CD4-positive, alpha-beta T cell treated with Interleukin-1 beta for 1 hour (primary cell): Measurements from ENCODE around the gene ITGB6.
"Not testable (repeated sequence)": the region's sequence is repeated elsewhere in the genome, so short reads cannot be mapped to it uniquely, and the experiment has no call there.

ENCODE experiments used
- DNase-seq, 2 donors: peaks; one replicate each; pipeline ENCODE4 v3.0.0-alpha.2; 2020 to 2022

ITGB6 gene

DNA sequence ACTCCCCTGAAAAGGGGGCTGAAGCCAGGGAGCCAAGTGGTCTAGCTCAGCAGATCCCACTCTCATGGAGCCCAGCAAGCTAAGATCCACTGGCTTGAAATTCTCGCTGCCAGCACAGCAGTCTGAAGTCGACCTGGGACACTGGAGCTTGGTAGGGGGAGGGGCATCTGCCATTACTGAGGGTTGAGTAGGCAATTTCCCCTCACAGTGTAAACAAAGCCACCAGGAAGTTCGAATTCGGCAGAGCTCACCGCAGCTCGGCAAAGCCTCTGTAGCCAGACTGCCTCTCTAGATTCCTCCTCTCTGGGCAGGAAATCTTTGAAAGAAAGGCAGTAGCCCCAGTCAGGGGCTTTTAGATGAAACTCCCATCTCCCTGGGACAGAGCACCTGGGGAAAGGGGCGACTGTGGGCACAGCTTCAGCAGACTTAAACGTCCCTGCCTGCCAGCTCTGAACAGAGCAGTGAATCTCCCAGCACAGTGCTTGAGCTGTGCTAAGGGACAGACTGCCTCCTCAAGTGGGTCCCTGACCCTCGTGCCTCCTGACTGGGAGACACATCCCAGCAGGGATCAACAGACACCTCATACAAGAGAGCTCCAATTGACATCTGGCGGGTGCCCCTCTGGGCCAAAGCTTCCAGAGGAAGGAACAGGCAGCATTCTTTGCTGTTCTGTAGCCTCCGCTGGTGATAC lies 18.8 kb downstream of the ITGB6 start:
- peak; percentile 13 to 52 for DNase-seq

DNA sequence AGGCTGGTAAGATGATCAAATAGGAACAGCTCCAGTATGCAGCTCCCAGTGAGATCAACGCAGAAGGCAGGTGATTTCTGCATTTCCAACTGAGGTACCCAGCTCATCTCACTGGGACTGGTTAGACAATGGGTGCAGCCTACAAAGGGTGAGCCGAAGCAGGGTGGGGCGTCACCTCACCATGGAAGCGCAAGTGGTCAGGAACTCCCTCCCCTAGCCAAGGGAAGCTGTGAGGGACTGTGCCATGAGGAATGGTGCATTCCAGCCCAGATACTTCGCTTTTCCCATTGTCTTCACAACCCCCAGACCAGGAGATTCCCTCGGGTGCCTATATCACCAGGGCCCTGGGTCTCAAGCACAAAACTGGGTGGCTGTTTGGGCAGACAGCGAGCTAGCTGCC lies 19.4 kb downstream of the ITGB6 start:
- not testable (repeated sequence) for DNase-seq

DNA sequence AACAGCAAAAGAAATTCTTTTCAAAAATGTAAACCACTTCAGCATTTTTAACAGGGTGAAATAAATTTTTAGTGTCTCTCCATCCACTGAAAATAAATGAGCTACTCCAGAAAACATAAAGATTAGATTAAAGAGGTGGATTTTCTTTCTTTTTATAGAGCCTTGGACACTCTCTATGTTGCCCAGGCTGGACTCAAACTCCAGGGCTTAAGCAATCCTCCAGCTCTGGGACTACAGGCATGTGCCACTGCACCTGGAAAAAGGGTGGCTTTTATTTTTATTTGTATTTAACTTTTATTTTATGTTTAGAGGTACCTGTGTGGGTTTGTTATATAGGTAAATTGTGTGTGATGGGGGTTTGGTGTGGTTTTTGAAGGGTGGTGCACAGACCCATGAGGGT lies 19.9 kb downstream of the ITGB6 start:
- DNase-seq: no peak

DNA sequence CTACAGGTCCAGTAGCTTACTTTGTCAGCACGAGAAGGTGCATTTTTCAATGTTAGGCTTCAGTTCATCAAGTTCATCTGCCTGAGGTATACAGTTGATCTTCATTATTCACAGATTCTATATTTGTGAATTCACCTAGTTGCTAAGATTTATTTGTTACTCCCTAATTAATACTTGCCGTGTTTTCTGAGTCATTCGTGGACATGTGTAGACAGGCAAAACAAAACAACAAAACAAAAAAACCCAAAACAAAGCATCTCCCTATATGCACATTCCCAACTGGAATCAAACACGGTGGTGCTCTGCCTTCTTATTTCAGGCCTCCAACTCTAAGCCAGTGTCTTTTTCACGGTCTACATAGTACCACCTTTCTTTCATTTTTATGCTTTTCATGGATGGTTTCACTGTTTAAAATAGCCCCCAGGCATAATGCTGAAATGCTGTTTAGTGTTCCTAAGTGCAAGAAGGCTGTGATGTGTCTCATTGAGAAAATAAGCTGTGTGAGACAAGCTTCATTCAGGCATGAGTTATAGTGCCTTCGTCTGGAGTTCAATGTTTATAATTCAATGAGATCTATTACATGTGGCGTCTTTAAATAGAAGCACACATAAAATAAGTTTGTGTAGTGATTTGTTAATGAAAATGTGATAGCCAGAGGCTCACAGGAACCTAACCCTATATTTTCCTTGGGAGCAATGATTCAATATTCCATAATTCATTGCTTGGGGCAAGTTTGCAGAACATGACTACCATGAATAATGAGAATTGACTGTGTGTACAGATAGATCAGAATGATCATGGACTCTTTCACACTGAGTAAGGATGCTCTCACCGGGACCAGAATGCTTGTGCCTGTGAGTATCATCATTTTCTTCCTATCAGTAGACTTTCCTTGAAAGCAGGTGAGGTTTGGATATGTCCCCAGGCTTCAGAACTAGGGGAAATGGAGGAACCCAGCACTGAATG lies 24.6 kb downstream of the ITGB6 start:
- no peak for DNase-seq

DNA sequence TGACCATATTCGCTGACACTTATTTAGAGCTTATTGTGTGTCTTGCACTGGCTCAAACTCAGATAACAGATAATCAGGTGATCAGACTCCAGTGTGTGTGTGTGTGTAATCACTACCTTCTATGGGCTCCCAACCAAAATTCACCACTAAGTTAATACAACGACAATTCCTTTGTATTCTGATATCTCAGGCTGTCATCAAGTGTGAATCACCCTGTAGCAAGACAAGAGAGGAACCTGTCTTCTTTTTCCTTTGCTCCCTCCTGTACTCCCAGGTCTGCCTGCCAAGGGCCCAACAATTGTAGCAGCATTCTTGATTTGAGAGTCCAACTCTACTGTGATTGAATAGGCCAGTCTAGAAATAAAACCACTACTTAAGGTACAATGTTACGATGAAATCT lies 25.8 kb downstream of the ITGB6 start:
- no peak for DNase-seq

DNA sequence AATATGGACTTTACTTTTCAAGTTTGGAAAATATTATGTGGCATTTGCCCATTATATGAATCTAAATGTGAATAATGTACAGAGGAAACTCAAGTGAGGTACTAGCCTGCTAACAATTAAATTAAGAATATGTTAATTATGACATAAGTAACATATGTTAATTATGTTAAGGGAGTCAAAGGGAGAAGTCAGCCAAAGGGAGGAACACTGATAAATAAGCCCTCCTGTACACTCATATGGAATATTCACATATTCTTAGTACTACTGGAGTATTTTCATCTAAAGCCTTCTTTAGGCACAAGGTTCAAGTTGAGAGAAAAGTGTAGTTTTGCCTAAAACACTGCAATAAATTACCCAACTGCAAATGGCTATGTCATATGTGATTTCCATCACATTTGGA lies 30.1 kb downstream of the ITGB6 start:
- no peak for DNase-seq

DNA sequence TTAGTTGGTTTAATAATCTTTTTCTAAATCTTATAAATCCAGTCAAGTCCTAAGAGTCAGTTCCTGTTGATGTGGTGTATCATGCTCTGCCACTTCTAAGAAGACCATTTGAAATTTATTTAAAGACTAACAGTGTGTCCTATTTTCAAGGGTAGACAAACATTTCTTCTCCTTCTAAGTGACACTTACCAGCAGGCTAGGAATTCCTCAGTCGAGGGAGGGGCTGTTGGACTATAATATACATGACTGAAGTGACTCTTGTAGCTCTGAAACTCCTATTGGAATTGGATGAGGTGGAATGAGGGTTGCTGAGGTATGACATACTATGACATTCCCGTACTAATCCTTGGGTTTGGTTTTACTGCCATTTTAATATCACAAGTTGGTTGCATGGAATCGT lies 30.6 kb downstream of the ITGB6 start:
- DNase-seq: no peak

DNA sequence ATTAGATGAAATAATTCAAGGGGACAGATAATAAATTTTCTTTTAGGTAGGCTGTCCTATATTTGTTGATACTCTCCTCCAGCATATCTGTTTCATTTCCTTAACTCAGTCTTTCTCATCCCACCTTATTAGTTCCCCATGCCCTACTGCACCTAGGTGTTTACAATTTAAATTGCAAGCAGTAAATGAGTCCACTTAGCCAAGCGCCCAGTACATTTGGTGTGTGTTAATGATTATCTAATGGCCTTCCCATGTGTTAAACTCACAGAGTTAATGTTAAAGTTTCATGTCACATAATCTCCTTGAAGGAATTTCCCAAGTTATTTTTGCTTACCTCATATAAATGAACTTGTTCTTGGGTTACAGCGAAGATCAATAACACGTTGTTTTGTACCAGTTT lies 31.2 kb downstream of the ITGB6 start:
- no peak for DNase-seq

DNA sequence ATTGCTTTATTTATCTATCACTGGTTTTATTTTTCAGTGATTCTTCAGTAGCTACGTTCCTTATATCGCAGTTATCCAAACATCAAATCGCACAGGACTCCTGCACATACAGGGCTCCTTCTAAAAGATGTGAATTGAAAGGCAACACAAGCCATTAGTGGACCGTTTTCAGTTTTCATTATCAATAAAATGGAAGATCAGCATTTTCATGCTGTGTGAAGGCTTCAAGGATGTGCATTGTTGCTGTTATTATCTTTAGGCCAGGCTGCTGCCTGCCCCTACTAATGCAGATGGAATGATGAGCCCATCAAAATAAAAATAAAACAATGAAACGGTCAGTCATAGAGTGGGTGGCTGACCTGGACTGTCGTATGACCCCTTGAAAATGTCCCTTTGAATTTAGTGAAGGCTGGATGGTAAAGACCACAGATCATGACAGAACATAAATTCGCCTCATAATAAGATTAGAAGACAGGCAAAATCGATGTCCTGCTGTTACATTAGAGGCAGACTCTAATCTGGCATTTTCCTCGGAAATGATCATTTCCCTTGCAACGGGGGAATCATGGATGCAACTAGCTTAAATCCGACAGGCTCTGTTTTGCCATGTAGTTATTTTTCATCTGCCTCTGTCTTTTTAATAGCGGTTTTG lies 32.9 kb downstream of the ITGB6 start:
- no peak for DNase-seq

DNA sequence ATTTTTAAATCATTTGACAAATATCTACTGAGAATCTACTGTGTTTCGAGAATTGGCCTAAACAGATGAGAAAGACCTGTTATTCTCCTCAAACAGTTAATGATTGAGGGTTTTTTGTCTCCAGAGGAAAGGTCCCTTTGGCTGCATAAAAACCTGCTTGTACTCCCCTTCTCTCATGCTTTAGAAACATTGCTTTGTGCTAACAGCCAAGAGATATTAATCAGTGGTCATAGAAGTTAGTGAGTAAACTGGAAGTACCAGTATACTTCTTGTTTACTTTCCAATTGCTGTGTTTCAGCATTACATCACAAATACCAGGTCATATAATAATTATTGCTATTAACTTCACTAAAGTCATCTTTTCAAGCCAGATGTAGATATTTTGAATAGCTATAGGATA lies 34.1 kb downstream of the ITGB6 start:
- no peak for DNase-seq

DNA sequence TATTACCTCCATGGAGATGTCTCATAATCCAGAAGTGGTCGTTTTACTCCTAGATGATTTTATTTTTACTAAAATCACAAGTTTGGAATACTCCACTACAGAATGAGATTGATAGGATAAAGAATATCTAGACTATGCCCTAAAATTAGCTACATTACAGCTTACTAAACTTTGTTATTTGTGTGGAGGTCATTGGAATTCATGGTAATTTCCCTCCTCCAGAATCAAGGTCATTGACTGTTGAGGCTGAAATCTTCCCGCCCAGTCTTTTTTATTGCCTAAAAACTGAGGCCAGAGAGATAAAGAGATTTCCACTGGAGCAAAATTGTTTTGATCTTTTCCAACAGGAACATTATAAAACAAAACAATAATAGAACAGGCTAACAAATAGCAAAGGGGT lies 35.0 kb downstream of the ITGB6 start:
- DNase-seq: no peak

DNA sequence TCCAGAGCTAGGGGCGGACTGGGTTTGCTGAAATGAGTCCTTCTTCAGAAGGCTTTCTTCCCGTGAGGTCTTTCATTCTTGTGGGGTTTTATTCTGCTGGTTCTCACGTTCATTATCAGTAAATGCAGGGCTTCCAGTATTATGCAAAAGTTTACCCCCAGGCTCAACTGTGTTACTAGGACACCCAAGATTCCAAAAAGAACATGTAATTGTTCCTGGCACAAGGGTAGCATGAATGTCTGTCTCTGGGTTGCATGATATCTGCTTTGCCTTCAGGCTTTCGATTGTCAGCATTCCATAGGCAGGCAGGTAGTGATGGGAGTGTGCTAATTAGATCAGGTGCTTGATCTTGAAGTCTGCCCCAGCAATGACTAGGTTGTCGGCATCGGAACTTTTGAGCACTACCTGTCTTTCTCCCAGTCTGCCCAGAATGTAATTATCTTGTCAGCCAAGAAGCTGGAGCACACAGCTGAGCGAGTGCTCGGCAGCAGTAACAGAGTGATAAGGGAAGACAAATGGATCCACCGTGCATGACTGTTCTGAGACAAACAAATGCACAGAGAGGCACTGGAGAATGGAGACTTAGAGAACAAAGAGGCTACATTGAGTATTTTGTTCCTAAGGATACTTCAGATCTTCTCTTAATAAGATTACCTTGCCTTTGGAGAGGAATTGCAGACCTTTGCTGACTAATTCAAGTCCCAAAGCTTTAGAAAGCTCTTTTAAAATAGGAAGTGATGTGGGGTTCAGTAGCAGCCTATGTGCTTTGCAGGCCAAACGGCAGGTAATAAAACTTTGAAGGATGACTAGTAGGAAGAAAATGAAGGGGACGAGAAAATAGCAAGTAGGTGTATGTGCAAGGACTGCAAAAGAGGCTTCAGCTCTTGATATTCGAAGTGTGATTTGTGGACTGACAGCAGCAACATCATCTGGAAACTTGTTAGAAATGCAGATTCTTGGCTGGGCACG lies 41.9 kb downstream of the ITGB6 start:
- DNase-seq: no peak

DNA sequence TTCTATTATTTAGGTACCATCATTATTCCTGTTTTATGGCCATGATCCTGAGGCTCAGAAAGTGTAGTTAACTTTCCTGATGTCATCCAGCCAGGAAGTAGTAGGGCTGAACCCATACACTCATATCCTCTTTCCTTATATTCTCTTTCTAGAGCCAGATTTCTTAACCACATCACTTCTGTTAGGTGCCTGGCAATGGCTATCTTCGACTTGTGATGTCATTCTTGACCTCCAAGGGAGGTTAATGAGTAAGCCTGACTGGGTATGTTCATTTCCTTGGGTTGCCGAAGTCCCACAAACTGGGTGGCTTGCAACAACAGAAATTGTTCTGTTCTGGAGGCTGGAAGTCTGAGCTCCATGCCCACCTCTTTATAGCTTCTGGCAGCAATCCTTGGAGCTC lies 43.4 kb downstream of the ITGB6 start:
- DNase-seq: no peak

DNA sequence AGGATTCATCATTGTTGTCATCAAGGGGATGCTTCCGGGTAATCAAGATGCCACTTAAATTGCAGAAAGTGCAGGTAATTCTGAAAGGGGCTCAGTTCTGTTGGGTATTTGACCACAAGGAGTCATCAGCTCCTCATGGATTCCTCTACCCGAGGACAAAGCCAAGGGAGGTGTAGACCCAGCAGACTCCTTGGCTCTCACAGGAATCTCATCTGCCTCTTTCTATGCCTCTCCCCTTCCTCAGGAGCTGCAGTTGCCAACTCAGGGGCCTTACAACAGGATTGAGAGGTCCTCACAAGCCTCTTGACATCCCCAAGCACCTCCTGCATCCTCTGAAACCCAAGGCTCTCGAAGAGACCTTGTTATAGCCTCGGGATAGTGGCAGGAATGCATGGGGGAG lies 44.0 kb downstream of the ITGB6 start:
- DNase-seq: no peak

DNA sequence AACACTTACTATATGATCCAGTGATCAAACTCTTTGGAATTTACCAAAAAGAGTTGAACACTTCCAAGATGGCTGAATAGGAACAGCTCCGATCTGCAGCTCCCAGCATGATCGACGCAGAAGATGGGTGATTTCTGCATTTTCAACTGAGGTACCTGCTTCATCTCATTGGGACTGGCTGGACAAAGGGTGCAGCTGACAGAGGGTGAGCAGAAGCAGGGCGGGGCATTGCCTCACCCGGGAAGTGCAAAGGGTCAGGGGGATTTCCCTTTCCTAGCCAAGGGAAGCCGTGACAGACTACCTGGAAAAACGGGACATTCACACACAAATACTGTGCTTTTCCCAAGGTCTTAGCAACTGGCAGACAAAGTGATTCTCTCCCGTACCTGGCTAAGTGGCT lies 51.7 kb downstream of the ITGB6 start:
- not testable (repeated sequence) for DNase-seq

DNA sequence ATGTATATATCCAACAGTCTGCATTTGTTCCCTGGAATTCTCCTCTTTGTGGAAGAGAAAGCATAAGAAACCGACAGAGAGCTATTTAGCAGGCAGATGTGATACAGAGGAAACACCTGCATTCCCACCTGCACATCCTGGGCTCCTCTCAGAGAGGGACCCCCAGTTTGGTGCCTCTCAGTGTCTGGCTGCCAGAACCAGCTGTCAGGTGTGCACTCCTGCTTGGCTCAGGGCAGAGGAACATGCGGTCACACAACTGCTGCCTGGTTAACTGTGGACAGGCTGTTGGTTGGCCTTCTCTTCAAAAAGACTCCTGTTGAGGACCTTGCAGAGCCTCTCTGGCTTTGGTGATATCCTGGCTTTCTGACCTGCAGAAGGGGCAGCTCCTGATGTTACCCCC lies 54.6 kb downstream of the ITGB6 start:
- no peak for DNase-seq

DNA sequence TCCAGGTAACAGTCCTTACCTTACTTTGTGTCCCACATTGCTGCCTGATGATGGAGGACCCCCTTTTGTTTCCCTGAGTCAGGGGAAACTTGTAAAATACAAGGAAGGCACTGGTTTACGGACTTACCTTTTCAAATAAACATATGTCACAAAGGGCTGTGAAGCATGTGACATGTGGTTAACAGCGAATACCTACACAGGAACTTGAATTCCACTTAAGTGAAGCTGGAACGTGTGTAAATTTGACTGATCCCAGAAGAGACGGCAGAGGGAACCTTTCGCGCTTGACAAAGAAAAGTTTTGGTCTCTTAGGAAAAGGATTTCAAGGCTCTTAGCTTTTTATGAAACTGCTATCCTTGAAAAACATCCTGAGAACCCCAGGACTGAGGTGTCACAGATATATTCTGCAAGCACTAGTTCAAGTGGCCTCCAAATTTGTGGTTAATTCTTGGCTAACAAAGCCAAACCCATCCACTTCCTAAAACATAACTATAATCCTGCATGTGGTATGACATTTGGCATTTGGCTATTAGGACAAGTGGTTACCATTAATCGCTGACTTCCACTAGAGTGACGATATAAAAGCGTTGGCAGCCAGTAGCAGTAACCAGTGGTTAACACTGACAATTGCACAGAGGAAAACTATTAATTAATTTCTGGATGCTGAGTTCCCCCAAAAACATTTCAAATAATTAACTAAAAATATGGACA lies 55.6 kb downstream of the ITGB6 start:
- no peak for DNase-seq

DNA sequence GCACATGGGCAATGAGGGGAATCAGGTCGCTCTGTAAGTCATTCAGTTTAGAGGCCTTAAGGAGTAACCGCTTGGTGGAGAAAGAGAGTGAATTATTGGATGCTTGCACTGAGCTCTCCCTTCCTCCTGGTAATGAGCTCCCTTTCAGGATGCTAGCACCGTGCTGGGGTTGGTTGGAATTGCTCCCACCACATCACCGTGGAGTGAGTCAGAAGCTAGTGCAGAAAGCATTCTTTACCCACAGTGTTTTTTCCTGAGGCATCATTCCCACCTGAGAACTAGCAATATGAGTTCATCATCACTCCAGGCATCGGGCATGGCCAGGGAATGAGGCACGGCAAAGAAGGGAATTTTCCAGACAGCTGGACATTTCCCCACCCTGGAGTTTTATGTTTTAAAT lies 57.6 kb downstream of the ITGB6 start:
- no peak for DNase-seq

DNA sequence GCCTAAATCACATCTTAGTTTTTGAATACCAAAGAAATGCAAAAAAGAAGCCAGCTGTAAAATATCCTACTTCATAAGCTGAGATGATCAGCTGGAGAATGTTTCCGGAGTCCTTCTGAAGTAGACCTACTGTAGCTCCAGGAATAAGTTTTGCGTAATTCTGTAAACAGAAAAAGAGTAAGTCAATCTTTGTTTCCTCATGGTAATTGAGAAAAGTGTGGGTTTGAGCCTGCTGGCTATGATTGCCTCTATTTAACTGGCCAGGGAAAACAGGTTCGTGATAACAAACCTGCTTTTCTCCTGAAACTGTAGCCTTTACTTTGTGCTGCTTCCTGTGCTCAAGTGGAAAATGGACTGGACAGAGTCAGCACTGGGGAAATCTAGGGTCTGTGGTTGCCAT lies 58.2 kb downstream of the ITGB6 start:
- no peak for DNase-seq

DNA sequence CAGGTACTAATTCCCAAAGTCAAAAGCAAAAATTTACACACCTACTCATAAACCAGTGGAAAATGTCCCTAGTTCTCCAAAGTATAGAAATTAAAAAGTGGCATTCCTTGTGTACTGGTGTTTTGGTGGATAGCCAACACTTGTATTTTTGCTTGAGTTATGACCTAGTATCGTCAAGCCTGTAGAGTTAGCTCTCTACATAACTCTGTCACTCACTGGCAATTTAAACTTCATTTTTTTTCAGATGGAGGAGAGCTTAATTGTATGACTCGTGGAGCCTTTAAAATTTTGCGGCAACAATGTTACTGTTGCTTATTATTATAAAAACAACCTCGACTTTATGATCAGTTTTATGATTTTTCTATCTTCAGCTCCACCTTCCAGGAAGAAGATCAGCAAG lies 58.7 kb downstream of the ITGB6 start:
- DNase-seq: no peak

DNA sequence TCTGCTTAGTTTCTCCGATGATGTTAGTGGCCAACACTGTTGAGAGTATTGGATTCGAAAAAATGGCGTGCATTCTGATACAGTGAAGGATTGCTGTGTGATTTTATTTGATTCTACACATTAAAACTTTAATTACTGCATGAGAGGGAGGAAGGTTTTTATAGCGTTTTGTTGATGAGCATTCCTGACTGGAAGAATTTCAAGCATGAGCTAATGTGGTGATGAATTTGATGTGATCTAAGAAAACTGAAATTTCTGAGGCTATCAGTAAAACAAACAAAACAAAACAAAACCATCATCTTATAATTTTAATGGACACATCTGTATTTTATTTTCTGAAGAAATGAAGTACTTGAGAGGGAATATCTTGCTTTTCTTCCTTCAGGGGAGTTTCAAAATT lies 59.6 kb downstream of the ITGB6 start:
- DNase-seq: no peak

DNA sequence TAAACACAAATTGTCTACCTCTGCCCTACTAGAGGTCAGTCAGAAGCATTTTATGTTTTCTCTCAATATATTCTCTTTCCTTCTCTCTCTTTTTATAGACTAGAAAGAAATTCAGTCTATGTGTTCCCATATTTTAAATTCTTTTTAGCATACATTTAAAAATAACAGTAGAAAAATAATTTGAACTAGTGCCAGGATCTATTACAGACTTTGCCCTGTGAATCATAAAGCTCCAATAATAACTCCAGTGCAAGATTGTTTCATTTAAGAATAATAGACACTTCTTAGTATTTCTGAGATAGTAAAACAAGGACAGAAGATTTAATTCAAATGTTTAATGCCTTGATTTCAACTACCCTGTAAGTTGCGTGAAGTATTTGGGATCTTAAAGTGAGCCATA lies 60.1 kb downstream of the ITGB6 start:
- no peak for DNase-seq
